H1 (cell line): ENCODE measurements around the gene RPL22L1. TPM values are rescaled to one million over a fixed set of nuclear protein-coding genes. Genes with fewer than 3 reads are reported as not detected.

Experiments used
- CTCF ChIA-PET: fragments of 300-600 bp; sonication (Branson Sonifier 250); formaldehyde crosslinking; loops from one replicate; lab custom pipeline; 2021; ENCODE audit not compliant: partially characterized antibody; lab: Charles Lee
- POLR2A ChIA-PET: fragments of 300-600 bp; sonication (Branson Sonifier 250); formaldehyde crosslinking; loops from one replicate; lab custom pipeline; 2021; ENCODE audit warnings: inconsistent platforms; ENCODE audit not compliant: partially characterized antibody; lab: Charles Lee
- DNase-seq, 2 experiments: peaks; one replicate each; pipeline versions ENCODE4 v3.0.0 to v3.0.0-alpha.2; 2010 to 2022; ENCODE audit warnings: low spot score in 2 of 2, low read depth in 1 of 2, mixed read lengths in 1 of 2
- FAIRE-seq: peaks from 2 replicates; lab custom pipeline; 2011; peaks lifted over from hg19 to GRCh38; lab: Jason Lieb, UNC
- H2AFZ ChIP-seq: 2 replicates; pipeline ENCODE4 v1.8.1; 2012; ENCODE audit warnings: low read length, inconsistent platforms
- H2AK5ac ChIP-seq: 2 replicates; pipeline ENCODE4 v1.6.1; 2013; ENCODE audit warnings: low read depth, low read length
- H2BK120ac ChIP-seq: replicated peaks from 2 replicates; pipeline ENCODE3; 2013; ENCODE audit warnings: low read depth, low read length, inconsistent platforms
- H2BK12ac ChIP-seq: 2 replicates; pipeline ENCODE4 v1.6.1; 2013; ENCODE audit warnings: low read depth, low read length
- H2BK15ac ChIP-seq: 2 replicates; pipeline ENCODE4 v1.6.1; 2013; ENCODE audit warnings: low read length
- H2BK20ac ChIP-seq: 2 replicates; pipeline ENCODE4 v1.6.1; 2013; ENCODE audit warnings: low read length
- H2BK5ac ChIP-seq: 2 replicates; pipeline ENCODE4 v1.6.1; 2013; ENCODE audit warnings: low read depth, low read length
- H3K14ac ChIP-seq: 2 replicates; pipeline ENCODE4 v1.6.1; 2013; ENCODE audit warnings: inconsistent platforms; ENCODE audit not compliant: insufficient read length
- H3K18ac ChIP-seq: 2 replicates; pipeline ENCODE4 v1.6.1; 2013; ENCODE audit warnings: low read length; ENCODE audit errors: extremely low read depth
- H3K23ac ChIP-seq: 2 replicates; pipeline ENCODE4 v1.6.1; 2013; ENCODE audit warnings: inconsistent platforms; ENCODE audit not compliant: insufficient read length
- H3K23me2 ChIP-seq: 2 replicates; pipeline ENCODE4 v1.6.1; 2013; ENCODE audit warnings: low read depth, low read length
- H3K27ac ChIP-seq: 2 replicates; pipeline ENCODE4 v1.6.1; 2011; ENCODE audit warnings: low read depth, low read length, inconsistent platforms
- H3K27me3 ChIP-seq, 4 experiments: replicated peaks in 1 of 4; 1 replicate in 1 of 4; 2 replicates in 3 of 4; pipeline versions ENCODE4 v1.6.1 to v1.8.1; 2011 to 2013; ENCODE audit warnings: low read length in 3 of 4, mild to moderate bottlenecking in 3 of 4, inconsistent platforms in 2 of 4, mixed read lengths in 2 of 4, moderate library complexity in 1 of 4; ENCODE audit not compliant: control insufficient read depth in 3 of 4, insufficient read depth in 3 of 4; ENCODE audit errors: extremely low read depth in 1 of 4
- H3K36me3 ChIP-seq, 4 experiments: 2 replicates each; pipeline versions ENCODE4 v1.6.1 to v1.8.1; 2011 to 2013; ENCODE audit warnings: mild to moderate bottlenecking in 4 of 4, low read length in 3 of 4, moderate library complexity in 2 of 4, control low read depth in 1 of 4, inconsistent platforms in 1 of 4; ENCODE audit not compliant: insufficient read depth in 4 of 4, control insufficient read depth in 2 of 4
- H3K4ac ChIP-seq: replicated peaks from 2 replicates; pipeline ENCODE3; 2013; ENCODE audit warnings: low read length, low read depth, mixed read lengths, inconsistent platforms; ENCODE audit not compliant: insufficient read length
- H3K4me1 ChIP-seq, 4 experiments: replicated peaks in 1 of 4; 1 replicate in 1 of 4; 2 replicates in 3 of 4; pipeline versions ENCODE4 v1.6.1 to v1.8.1; 2011 to 2013; ENCODE audit warnings: low read length in 3 of 4, inconsistent platforms in 2 of 4, mixed read lengths in 1 of 4; ENCODE audit not compliant: insufficient read depth in 4 of 4, control insufficient read depth in 3 of 4
- H3K4me2 ChIP-seq, 2 experiments: 2 replicates each; pipeline versions ENCODE4 v1.6.1 to v1.8.1; 2011 to 2013; ENCODE audit warnings: low read depth in 2 of 2, low read length in 2 of 2, control low read depth in 1 of 2, inconsistent platforms in 1 of 2, mild to moderate bottlenecking in 1 of 2; ENCODE audit not compliant: insufficient read depth in 1 of 2
- H3K4me3 ChIP-seq, 4 experiments: fragments of 200-600, 300-600 bp in 1 of 4; sonication (generic), shearing (Covaris generic), sonication (Bioruptor Twin) in 1 of 4; 2 replicates each; pipeline versions ENCODE4 v1.5.1 to v1.8.1; 2011 to 2016; ENCODE audit warnings: low read length in 4 of 4, low read depth in 3 of 4, control low read depth in 2 of 4, inconsistent platforms in 2 of 4, mild to moderate bottlenecking in 2 of 4, mixed read lengths in 1 of 4, moderate library complexity in 1 of 4; ENCODE audit not compliant: insufficient read depth in 2 of 4; ENCODE audit errors: extremely low read depth in 1 of 4
- H3K56ac ChIP-seq: replicated peaks from 2 replicates; pipeline ENCODE3; 2013; ENCODE audit warnings: low read depth, mild to moderate bottlenecking, mixed read lengths, low read length, inconsistent platforms; ENCODE audit not compliant: insufficient read length
- H3K79me1 ChIP-seq: 2 replicates; pipeline ENCODE4 v1.6.1; 2013; ENCODE audit warnings: low read depth, low read length, control low read depth
- H3K79me2 ChIP-seq, 2 experiments: 2 replicates each; pipeline versions ENCODE4 v1.6.1 to v1.8.1; 2012 to 2013; ENCODE audit warnings: low read length in 2 of 2, mild to moderate bottlenecking in 2 of 2, inconsistent platforms in 1 of 2; ENCODE audit not compliant: insufficient read depth in 2 of 2, control insufficient read depth in 1 of 2
- H3K9ac ChIP-seq, 4 experiments: replicated peaks in 1 of 4; 1 replicate in 1 of 4; 2 replicates in 3 of 4; pipeline versions ENCODE4 v1.6.1 to v1.8.1; 2011 to 2013; ENCODE audit warnings: low read depth in 3 of 4, low read length in 3 of 4, control low read depth in 2 of 4, mild to moderate bottlenecking in 2 of 4, moderate library complexity in 2 of 4, inconsistent platforms in 1 of 4; ENCODE audit errors: extremely low read depth in 1 of 4
- H3K9me3 ChIP-seq, 2 experiments: 2 replicates each; pipeline versions ENCODE4 v1.6.1 to v1.8.1; 2012 to 2013; ENCODE audit warnings: mild to moderate bottlenecking in 2 of 2, moderate library complexity in 2 of 2, control low read depth in 1 of 2, inconsistent platforms in 1 of 2, low read depth in 1 of 2, low read length in 1 of 2, mixed read lengths in 1 of 2; ENCODE audit not compliant: insufficient read depth in 2 of 2
- H4K20me1 ChIP-seq, 2 experiments: replicated peaks in 1 of 2; 2 replicates each; pipeline versions ENCODE3 to v1.8.1; 2011 to 2013; ENCODE audit warnings: inconsistent platforms in 2 of 2, low read length in 2 of 2, mild to moderate bottlenecking in 1 of 2; ENCODE audit not compliant: insufficient read depth in 2 of 2, control insufficient read depth in 1 of 2
- H4K5ac ChIP-seq: 2 replicates; pipeline ENCODE4 v1.6.1; 2013; ENCODE audit warnings: low read length, low read depth, mixed read lengths, inconsistent platforms; ENCODE audit not compliant: insufficient read length
- H4K8ac ChIP-seq: 2 replicates; pipeline ENCODE4 v1.8.0; 2013; ENCODE audit warnings: mild to moderate bottlenecking, moderate library complexity, low read length, inconsistent platforms; ENCODE audit not compliant: insufficient read depth; ENCODE audit errors: extremely low read depth
- H4K91ac ChIP-seq: replicated peaks from 2 replicates; pipeline ENCODE3; 2013; ENCODE audit warnings: low read length, mixed read lengths, inconsistent platforms; ENCODE audit not compliant: insufficient read length
- KDM1A ChIP-seq: fragments of 200-600, 300-600 bp; sonication (generic); IDR thresholded peaks from 2 replicates; pipeline ENCODE4 v1.7.1; 2016; ENCODE audit warnings: mild to moderate bottlenecking, low read length, borderline replicate concordance
- ZNF274 ChIP-seq: IDR thresholded peaks from 2 replicates; pipeline ENCODE4 v1.7.0; 2012; ENCODE audit warnings: low read length, borderline replicate concordance; ENCODE audit errors: extremely low read depth
- WGBS, 2 experiments: shearing (Covaris generic) in 1 of 2; methylation state at CpG; one replicate each; pipeline versions ENCODE4 v1.1.6 to v1.1.7; 2013 to 2015; ENCODE audit warnings: low lambda C conversion rate in 2 of 2, mixed read lengths in 2 of 2, inconsistent platforms in 1 of 2, low coverage in 1 of 2, missing lambda C conversion rate in 1 of 2; ENCODE audit not compliant: insufficient replicate concordance in 2 of 2, insufficient coverage in 1 of 2, insufficient read length in 1 of 2; ENCODE audit errors: extremely low coverage in 1 of 2, missing lambda C conversion rate in 1 of 2; 5-methylcytosine and 5-hydroxymethylcytosine counted together
- polyA plus RNA-seq, 7 experiments: library from polyadenylated mRNA; depleted of rRNA in 3 of 7; stranded (reverse) in 5 of 7; unstranded in 2 of 7; fragments of >200 nt in 5 of 7; fragments of 200-250 nt in 2 of 7; gene quantifications; 1 replicate in 5 of 7; 2 replicates in 1 of 7; 4 replicates in 1 of 7; pipeline versions ENCODE4 v1.2.1 to v1.2.3, GENCODE V29; 2011 to 2013; ENCODE audit warnings: missing spikeins in 2 of 7, mixed read lengths in 2 of 7
- total RNA-seq: library from RNA; stranded (reverse); fragmentation: NEBNext Ultra II Directional; extraction: Animal tissue kit (Norgen Biotek cat#: 25700); gene quantifications from 2 replicates; pipeline ENCODE4 v1.2.1, GENCODE V29; 2021

RPL22L1 gene
- total and polyA plus RNA-seq, 2 of the 8 experiments (the other 6 are each of a cell fraction or from before 2014, with no cell fraction given) = 99.9 to 280 TPM

- 0 out of 2 replicates have a peak overlapping the region, but pooled peaks have one; percentile 39 for H2AK5ac ChIP-seq
- CTCF ChIA-PET = interaction anchor here (1.2 to 1.6 kb wide), 3 partner anchors 32 to 403 kb away, joined by 3 to 9 read pairs (median 7); no protein-coding TSS in a partner anchor
- H3K56ac ChIP-seq = peak overlapping the region; percentile 33
- no peak overlapping the region for H3K27ac ChIP-seq
- TF ChIP-seq KDM1A (0 out of 2 replicates have a peak, but pooled peaks have one; percentile 13), ZNF274 (no peak)
- TF ChIP-seq, all 59 proteins: peak for 1
- no peak overlapping the region for H2BK12ac ChIP-seq
- peak overlapping the region; percentile 59 for H2BK120ac ChIP-seq
- no peak for FAIRE-seq
- H3K23ac ChIP-seq = no peak overlapping the region
- no peaks in the 10 kb centered on the region for H3K79me2 ChIP-seq
- H3K4ac ChIP-seq = peak overlapping the region; percentile 76
- H2BK15ac ChIP-seq = no peak overlapping the region
- H3K79me1 ChIP-seq = no peaks in the 10 kb centered on the region
- H2BK20ac ChIP-seq = peak overlapping the region; percentile 29; the same call in 1 of the 2 replicates
- H3K27me3 ChIP-seq = no peaks in the 10 kb centered on the region
- H4K91ac ChIP-seq = peak overlapping the region; percentile 42
- H3K4me3 ChIP-seq = no peak overlapping the region
- peak overlapping the region; percentile 92; the same call in 1 of the 2 replicates for H2BK5ac ChIP-seq
- H3K4me2 ChIP-seq = peak overlapping the region in 1 of 2 experiments; percentile 42; a peak in 1 of 4 replicates
- no peak overlapping the region for H4K5ac ChIP-seq
- H4K20me1 ChIP-seq = no peaks in the 10 kb centered on the region
- H3K9ac ChIP-seq = no peak overlapping the region
- H3K14ac ChIP-seq = no peak overlapping the region
- H4K8ac ChIP-seq = no peak overlapping the region
- H2AFZ ChIP-seq = no peak overlapping the region
- POLR2A ChIA-PET = no interaction called here
- no peak for DNase-seq
- H3K9me3 ChIP-seq = no peaks in the 10 kb centered on the region
- H3K36me3 ChIP-seq = no peaks in the 10 kb centered on the region
- H3K4me1 ChIP-seq = peaks cover 5 to 22% (median 9%) of the 10 kb centered on the region in 4 experiments
- no peaks in the 10 kb centered on the region; the same call in 1 of the 2 replicates for H3K23me2 ChIP-seq
- WGBS, 2 experiments = 79% methylated on average over 2 of the region's 2 CpGs; no CpG with 5 or more reads in 1 of the 2 experiments
- H3K18ac ChIP-seq = peak overlapping the region; percentile 62
Measured at GRCh38 chr3:170816341-170816740, 53.7 kb downstream of the RPL22L1 start.
